SH-SY5Y (cell line): ENCODE measurements around the gene HBM.

Source experiments
- GATA2 ChIP-seq: IDR thresholded peaks from 2 replicates; pipeline ENCODE4 v1.6.1; 2011; ENCODE audit warnings: mild to moderate bottlenecking, low read depth, low read length
- GATA3 ChIP-seq: IDR thresholded peaks from 2 replicates; pipeline ENCODE4 v1.6.1; 2011; ENCODE audit warnings: low read depth, mild to moderate bottlenecking, low read length, moderate library complexity

- TF ChIP-seq GATA2, result no peak
- no peak for TF ChIP-seq GATA3
Measured at GRCh38 chr16:138049-138417, 27.7 kb upstream of the HBM start.
